GM23338 (cell line): ENCODE measurements around the gene CIITA.

ENCODE experiments used
- CREB1 ChIP-seq: fragments of 250-450 bp; sonication (Bioruptor Pico); IDR thresholded peaks from 2 replicates; pipeline ENCODE4 v1.5.0; 2020; ENCODE audit warnings: low read depth, mild to moderate bottlenecking, moderate library complexity
- EZH2 ChIP-seq: fragments of 200-600 bp; sonication (generic); IDR thresholded peaks from one replicate; pipeline ENCODE4 v1.8.0; 2017; ENCODE audit warnings: antibody characterized with exemption, mild to moderate bottlenecking, low read depth; ENCODE audit not compliant: unreplicated experiment
- EZH2phosphoT487 ChIP-seq: fragments of 200-600 bp; sonication (generic); IDR thresholded peaks from one replicate; pipeline ENCODE4 v1.8.1; 2018; ENCODE audit warnings: antibody characterized with exemption; ENCODE audit not compliant: unreplicated experiment
- JUNB ChIP-seq: IDR thresholded peaks from one replicate; pipeline ENCODE4 v1.6.1; 2016; ENCODE audit warnings: antibody characterized with exemption; ENCODE audit not compliant: unreplicated experiment
- NANOG ChIP-seq: IDR thresholded peaks from 2 replicates; pipeline ENCODE4 v1.6.1; 2016; ENCODE audit warnings: antibody characterized with exemption, borderline replicate concordance
- POLR2AphosphoS5 ChIP-seq: IDR thresholded peaks from 2 replicates; pipeline ENCODE4 v1.6.1; 2016; ENCODE audit warnings: antibody characterized with exemption, low read depth
- REST ChIP-seq: IDR thresholded peaks from one replicate; pipeline ENCODE4 v1.6.1; 2018; ENCODE audit warnings: antibody characterized with exemption; ENCODE audit not compliant: unreplicated experiment
- STAT1 ChIP-seq: IDR thresholded peaks from one replicate; pipeline ENCODE4 v1.6.1; 2016; ENCODE audit warnings: antibody characterized with exemption; ENCODE audit not compliant: unreplicated experiment
- ZNF114 ChIP-seq: fragments of 250-450 bp; sonication (Bioruptor Pico); IDR thresholded peaks from 2 replicates; pipeline ENCODE4 v1.5.0; 2020; ENCODE audit warnings: mild to moderate bottlenecking, moderate library complexity
- ZNF331 ChIP-seq: fragments of 250-450 bp; sonication (Bioruptor Pico); IDR thresholded peaks from 2 replicates; pipeline ENCODE4 v1.5.0; 2020; ENCODE audit warnings: low read depth, mild to moderate bottlenecking, moderate library complexity
- TF ChIP-seq, protein P1 (sequence below), 2 experiments: fragments of 200-600 bp in 1 of 2; sonication (generic) in 1 of 2; conservative IDR thresholded peaks; 2 replicates each; pipeline versions ENCODE4 v1.5.1 to v1.6.1; 2016 to 2017; ENCODE audit warnings: antibody characterized with exemption in 2 of 2, low read depth in 2 of 2, mild to moderate bottlenecking in 2 of 2, moderate library complexity in 1 of 2
- TF ChIP-seq, protein P2 (sequence below): IDR thresholded peaks from 2 replicates; pipeline ENCODE4 v1.6.1; 2016; ENCODE audit warnings: antibody characterized with exemption
- TF ChIP-seq, protein P3 (sequence below): fragments of 250-450 bp; sonication (Bioruptor Pico); IDR thresholded peaks from 2 replicates; pipeline ENCODE4 v1.5.0; 2020; ENCODE audit warnings: mild to moderate bottlenecking, moderate library complexity

GRCh38 chr16:10834130-10834529, 42.9 kb upstream of the CIITA start:
- TF ChIP-seq NANOG: no peak
- TF ChIP-seq, protein P1, sequence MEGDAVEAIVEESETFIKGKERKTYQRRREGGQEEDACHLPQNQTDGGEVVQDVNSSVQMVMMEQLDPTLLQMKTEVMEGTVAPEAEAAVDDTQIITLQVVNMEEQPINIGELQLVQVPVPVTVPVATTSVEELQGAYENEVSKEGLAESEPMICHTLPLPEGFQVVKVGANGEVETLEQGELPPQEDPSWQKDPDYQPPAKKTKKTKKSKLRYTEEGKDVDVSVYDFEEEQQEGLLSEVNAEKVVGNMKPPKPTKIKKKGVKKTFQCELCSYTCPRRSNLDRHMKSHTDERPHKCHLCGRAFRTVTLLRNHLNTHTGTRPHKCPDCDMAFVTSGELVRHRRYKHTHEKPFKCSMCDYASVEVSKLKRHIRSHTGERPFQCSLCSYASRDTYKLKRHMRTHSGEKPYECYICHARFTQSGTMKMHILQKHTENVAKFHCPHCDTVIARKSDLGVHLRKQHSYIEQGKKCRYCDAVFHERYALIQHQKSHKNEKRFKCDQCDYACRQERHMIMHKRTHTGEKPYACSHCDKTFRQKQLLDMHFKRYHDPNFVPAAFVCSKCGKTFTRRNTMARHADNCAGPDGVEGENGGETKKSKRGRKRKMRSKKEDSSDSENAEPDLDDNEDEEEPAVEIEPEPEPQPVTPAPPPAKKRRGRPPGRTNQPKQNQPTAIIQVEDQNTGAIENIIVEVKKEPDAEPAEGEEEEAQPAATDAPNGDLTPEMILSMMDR (conservative IDR thresholded peaks at IDR 0.05; ENCODE audit: low read depth in 2 of 2): no peak
- TF ChIP-seq POLR2AphosphoS5: no peak
- no peak for TF ChIP-seq REST
- no peak for TF ChIP-seq EZH2phosphoT487
- no peak for TF ChIP-seq EZH2
- TF ChIP-seq CREB1 (CRISPR knock-in tag): no peak
- no peak for TF ChIP-seq ZNF331 (CRISPR knock-in tag)
- TF ChIP-seq STAT1: no peak
- no peak for TF ChIP-seq JUNB
- TF ChIP-seq ZNF114: no peak
- TF ChIP-seq, protein P2, sequence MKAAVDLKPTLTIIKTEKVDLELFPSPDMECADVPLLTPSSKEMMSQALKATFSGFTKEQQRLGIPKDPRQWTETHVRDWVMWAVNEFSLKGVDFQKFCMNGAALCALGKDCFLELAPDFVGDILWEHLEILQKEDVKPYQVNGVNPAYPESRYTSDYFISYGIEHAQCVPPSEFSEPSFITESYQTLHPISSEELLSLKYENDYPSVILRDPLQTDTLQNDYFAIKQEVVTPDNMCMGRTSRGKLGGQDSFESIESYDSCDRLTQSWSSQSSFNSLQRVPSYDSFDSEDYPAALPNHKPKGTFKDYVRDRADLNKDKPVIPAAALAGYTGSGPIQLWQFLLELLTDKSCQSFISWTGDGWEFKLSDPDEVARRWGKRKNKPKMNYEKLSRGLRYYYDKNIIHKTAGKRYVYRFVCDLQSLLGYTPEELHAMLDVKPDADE: no peak
- TF ChIP-seq, protein P3, sequence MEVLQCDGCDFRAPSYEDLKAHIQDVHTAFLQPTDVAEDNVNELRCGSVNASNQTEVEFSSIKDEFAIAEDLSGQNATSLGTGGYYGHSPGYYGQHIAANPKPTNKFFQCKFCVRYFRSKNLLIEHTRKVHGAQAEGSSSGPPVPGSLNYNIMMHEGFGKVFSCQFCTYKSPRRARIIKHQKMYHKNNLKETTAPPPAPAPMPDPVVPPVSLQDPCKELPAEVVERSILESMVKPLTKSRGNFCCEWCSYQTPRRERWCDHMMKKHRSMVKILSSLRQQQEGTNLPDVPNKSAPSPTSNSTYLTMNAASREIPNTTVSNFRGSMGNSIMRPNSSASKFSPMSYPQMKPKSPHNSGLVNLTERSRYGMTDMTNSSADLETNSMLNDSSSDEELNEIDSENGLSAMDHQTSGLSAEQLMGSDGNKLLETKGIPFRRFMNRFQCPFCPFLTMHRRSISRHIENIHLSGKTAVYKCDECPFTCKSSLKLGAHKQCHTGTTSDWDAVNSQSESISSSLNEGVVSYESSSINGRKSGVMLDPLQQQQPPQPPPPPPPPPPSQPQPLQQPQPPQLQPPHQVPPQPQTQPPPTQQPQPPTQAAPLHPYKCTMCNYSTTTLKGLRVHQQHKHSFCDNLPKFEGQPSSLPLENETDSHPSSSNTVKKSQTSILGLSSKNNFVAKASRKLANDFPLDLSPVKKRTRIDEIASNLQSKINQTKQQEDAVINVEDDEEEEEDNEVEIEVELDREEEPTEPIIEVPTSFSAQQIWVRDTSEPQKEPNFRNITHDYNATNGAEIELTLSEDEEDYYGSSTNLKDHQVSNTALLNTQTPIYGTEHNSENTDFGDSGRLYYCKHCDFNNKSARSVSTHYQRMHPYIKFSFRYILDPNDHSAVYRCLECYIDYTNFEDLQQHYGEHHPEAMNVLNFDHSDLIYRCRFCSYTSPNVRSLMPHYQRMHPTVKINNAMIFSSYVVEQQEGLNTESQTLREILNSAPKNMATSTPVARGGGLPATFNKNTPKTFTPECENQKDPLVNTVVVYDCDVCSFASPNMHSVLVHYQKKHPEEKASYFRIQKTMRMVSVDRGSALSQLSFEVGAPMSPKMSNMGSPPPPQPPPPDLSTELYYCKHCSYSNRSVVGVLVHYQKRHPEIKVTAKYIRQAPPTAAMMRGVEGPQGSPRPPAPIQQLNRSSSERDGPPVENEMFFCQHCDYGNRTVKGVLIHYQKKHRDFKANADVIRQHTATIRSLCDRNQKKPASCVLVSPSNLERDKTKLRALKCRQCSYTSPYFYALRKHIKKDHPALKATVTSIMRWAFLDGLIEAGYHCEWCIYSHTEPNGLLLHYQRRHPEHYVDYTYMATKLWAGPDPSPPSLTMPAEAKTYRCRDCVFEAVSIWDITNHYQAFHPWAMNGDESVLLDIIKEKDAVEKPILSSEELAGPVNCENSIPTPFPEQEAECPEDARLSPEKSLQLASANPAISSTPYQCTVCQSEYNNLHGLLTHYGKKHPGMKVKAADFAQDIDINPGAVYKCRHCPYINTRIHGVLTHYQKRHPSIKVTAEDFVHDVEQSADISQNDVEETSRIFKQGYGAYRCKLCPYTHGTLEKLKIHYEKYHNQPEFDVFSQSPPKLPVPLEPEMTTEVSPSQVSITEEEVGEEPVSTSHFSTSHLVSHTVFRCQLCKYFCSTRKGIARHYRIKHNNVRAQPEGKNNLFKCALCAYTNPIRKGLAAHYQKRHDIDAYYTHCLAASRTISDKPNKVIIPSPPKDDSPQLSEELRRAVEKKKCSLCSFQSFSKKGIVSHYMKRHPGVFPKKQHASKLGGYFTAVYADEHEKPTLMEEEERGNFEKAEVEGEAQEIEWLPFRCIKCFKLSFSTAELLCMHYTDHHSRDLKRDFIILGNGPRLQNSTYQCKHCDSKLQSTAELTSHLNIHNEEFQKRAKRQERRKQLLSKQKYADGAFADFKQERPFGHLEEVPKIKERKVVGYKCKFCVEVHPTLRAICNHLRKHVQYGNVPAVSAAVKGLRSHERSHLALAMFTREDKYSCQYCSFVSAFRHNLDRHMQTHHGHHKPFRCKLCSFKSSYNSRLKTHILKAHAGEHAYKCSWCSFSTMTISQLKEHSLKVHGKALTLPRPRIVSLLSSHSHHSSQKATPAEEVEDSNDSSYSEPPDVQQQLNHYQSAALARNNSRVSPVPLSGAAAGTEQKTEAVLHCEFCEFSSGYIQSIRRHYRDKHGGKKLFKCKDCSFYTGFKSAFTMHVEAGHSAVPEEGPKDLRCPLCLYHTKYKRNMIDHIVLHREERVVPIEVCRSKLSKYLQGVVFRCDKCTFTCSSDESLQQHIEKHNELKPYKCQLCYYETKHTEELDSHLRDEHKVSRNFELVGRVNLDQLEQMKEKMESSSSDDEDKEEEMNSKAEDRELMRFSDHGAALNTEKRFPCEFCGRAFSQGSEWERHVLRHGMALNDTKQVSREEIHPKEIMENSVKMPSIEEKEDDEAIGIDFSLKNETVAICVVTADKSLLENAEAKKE (CRISPR knock-in tag): no peak
